GM12875 (cell line): ENCODE measurements around the gene ADISSP.

ENCODE experiments used
- H3K4me3 ChIP-seq: one replicate; pipeline ENCODE4 v1.5.1; 2011; ENCODE audit warnings: low read depth, low read length, control low read depth
- TF ChIP-seq, protein P1 (sequence below): IDR thresholded peaks from 2 replicates; pipeline ENCODE4 v1.5.1; 2011; ENCODE audit warnings: low read depth, mild to moderate bottlenecking, control low read depth, inconsistent platforms, low read length, moderate library complexity, borderline replicate concordance; ENCODE audit not compliant: insufficient read depth

The ADISSP gene

GRCh38 chr20:3705491-3705969 lies 62.0 kb downstream of the ADISSP start:
- TF ChIP-seq, protein P1, sequence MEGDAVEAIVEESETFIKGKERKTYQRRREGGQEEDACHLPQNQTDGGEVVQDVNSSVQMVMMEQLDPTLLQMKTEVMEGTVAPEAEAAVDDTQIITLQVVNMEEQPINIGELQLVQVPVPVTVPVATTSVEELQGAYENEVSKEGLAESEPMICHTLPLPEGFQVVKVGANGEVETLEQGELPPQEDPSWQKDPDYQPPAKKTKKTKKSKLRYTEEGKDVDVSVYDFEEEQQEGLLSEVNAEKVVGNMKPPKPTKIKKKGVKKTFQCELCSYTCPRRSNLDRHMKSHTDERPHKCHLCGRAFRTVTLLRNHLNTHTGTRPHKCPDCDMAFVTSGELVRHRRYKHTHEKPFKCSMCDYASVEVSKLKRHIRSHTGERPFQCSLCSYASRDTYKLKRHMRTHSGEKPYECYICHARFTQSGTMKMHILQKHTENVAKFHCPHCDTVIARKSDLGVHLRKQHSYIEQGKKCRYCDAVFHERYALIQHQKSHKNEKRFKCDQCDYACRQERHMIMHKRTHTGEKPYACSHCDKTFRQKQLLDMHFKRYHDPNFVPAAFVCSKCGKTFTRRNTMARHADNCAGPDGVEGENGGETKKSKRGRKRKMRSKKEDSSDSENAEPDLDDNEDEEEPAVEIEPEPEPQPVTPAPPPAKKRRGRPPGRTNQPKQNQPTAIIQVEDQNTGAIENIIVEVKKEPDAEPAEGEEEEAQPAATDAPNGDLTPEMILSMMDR: no peak
- H3K4me3 ChIP-seq: no peak overlapping the region

GRCh38 chr20:3704087-3704486 lies 63.5 kb downstream of the ADISSP start:
- TF ChIP-seq, protein P1: no peak
- no peak overlapping the region for H3K4me3 ChIP-seq
